ENCODE results near the gene CTSD.

DNA sequence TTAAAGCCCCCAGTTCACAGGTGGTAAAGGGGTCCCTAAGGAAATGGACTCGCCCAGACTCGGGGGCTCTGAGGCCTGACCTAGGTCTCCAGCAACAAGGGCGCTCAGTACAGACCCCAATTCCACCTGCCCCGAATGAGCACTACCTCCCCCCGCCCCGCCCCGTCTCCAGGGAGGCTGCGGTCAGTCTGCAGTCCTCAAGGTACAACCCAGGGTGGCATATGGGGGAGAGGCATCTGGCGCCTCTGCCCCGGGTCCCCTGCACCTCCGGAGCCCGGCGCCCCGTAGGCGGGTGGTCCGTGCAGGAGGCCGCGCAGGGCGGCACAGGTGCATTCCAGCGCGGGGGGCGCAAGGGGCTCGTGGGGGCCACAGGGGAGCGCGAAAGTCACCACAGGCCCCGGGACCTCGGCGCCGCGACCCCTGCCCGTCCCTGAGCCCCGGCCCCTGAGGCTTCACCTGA, 361 bp downstream of the CTSD start:
- TF ChIP-seq CTCF (IDR thresholded peaks at IDR 0.05; ENCODE audit: insufficient read depth, low read length, poor library complexity, severe bottlenecking) (no peak), EZH2phosphoT487 (conservative IDR thresholded peaks at IDR 0.05; ENCODE audit: low read length) (no peak)
